ENCODE results near the gene CHRDL2.

CHRDL2 gene

GRCh38 chr11:74710281-74710938 lies 20.8 kb downstream of the CHRDL2 start:
- DNase-seq, result no peak

DNA sequence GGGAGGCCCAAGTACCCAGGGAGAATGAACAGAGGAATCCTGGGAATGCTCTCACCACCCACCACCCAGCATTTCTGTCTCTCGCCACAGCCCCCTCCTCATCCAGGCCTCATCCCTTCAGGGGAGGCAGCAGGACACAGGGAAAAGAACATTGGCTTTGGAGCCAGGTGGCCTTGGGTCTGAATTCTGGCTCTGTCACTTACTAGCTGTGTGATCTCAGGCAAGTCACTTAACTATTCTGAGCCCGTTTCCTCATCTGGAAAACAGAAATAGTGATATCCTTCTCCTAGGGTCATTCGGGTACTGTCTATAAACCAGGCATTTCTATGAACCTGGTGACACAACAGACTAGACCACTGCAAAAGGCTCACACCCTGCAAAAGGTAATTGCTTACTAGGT lies 22.1 kb downstream of the CHRDL2 start:
- DNase-seq, result no peak

DNA sequence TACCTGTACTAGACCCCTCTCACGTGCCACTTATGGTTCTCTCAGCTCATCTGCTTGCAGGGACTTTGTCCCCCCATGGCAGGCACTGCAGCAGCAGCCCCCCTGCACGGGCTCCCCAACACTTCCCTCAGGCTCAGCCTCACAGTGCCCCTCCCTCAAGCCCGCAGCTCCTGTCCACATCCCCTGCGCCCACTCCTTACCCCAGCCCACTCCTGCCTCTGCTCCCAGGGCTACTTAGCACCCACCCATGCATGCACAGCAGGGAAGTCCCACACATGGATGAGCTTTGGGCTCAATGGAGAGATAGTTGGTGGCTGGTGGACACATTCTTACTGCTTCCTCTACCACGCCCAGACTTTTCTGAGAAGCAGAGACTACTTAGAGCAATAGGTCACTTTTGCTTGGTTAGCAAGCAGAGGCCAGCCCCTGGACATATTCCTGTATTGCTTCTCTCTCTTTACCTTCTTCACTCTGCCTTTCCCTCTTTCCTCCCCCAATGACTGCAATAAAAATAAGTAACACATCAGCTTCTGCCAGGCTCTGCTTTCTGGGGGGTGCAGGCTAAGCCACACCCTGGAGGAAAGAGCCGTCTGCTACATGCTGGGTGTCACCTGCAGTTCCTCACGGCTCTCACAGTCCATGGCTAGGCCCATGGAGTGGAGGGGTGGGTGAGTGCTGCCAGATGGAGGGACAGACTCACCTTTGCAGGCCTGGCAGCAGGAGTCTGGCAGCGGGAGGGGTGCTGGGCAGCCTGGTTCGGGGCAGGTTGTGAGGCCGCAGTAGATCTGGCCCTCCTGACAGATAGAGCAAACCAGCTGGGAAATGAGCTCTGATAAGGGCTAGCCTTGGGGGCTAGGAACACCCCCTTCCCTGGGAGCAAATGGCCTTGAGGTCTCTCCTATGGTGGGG lies 23.4 kb downstream of the CHRDL2 start:
- DNase-seq, result no peak

- no peak for DNase-seq
Observed at GRCh38 chr11:74707182-74707581, 24.0 kb downstream of the CHRDL2 start.

GRCh38 chr11:74703211-74703610 lies 28.0 kb downstream of the CHRDL2 start:
- DNase-seq, result no peak

DNA sequence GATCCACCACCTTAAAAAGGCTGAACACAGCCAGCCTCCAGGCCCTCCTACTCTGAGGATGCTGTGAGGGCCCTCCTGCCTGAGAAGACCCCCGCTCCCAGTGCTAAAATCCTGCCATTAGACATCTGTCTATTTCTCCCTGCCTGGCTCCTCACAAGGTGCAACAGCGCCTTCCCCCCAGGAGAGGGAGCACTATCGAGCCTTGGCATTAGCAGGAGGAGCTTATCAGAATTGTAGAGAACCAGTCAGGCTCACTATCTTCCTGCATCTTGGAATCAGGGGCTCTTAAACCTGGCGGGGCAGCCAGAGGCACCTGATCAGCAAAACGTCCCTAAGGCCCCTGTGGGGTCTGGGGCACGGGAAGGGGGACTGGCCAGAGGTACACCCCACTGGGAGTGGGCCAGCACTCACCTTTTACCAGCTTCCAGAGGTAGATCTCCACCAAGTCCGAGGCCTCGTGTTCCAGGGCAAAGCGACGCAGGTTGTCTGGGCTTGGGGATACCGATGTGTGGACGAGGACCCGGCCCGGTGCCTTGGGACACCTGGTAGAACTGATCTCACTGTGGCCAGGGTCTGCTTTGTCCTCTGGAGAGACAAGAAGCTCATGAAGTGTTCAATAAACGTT lies 28.7 kb downstream of the CHRDL2 start:
- DNase-seq, result peak; percentile 26

- no peak for DNase-seq
Observed at GRCh38 chr11:74701351-74701750, 29.9 kb downstream of the CHRDL2 start.

- DNase-seq, result no peak
Observed at GRCh38 chr11:74699615-74700396, 31.4 kb downstream of the CHRDL2 start.

- no peak for DNase-seq
Observed at GRCh38 chr11:74697722-74698121, 33.5 kb downstream of the CHRDL2 start.

DNA sequence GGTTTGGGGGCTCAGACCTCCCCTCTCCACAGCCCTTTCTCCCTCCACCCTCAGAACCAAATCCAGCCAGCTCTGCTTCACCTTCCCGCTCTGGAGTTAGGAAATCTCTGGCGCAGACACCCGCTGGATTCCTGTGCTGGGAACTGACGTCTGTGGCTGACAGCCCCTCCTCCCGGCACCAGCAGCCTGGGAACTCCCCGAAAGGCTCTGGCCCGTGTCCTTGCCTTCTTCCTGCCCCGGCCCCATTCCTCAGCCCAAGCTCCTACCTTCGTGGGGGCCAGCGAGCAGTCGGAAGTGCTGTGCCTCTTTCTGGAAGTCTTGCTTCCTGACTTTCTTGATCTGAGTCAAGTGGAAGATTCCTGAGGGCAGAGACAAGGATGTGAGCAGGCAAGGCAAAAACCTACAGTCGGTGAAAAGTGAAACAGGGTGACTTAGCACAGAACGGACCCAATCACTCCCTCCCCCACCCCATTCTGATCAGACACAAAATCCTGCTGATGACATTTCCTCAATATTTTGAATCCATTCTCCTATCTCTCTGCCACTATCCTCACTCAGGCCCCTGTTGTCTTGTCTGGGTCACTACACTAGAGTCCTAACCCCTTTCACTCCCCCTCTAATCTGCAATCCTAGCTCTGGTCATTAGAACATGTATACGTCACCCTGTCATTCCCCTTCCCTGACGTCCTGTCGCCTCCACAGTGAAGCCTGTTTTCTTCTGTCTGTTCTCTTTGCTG lies 34.1 kb downstream of the CHRDL2 start:
- DNase-seq, result no peak

GRCh38 chr11:74696500-74696899 lies 34.7 kb downstream of the CHRDL2 start:
- no peak for DNase-seq

DNA sequence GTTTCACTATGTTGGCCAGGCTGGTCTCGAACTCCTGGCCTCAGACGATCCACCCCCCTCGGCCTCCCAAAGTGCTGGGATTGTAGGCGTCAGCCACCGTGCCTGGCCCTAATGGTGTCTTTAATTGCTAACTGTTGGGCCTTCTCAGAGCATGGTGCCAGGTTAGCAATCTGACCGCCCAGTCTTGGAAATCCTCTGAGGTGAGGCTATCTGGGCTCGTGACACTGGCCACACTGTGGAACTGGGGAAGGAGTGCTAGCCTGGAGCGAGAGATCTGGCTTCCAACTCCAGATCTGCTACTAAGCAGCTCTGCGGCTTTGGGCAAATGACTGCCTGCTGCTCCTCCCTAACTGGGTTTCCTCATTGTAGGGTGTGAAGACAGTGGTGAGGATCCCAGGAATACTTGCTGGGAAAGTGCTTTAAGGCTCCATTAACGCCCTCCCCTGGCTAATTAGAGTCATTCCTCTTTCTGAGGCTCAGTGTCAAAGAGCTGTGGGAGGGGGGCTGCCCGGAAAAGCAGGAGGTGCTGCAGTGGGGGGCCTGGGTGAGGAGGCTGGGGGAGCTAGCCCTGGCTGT lies 35.4 kb downstream of the CHRDL2 start:
- no peak for DNase-seq

DNA sequence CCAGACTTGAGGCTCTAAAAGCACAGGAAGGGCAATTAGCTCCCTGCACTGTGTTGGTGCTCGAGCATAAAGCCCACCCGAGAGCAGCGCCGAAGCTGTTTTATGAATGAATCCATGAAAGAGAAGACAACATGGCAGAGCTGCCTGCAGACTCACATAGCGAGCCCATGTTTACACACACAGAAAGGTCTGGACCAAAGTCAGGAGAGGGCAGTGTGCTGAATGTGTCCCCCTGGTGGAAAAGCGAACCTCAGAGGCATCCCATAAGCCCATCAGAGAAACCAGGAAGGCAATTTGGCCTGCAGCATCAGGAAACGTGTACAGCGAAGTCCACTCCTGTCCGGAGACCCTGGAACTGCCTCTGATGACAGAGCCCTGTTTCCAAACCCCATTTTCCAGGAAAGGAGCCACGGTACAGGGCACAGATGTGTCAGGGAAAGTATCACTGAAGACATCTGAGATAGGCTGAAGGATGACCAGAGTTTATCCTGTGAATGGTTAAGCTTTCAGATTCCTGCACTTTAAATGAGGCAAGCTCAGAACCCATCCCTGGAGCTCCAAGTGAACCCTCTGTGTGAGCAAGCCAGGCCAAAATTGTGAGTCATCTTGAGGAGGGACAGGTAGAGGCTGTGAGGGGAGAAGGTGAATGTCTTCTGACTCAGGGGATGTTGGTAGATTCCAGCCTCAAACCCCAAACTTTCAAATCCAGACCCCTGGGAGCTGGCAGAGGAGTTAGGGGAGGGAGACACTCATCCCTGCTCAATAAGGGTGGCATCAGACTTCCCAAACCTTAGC lies 36.9 kb downstream of the CHRDL2 start:
- no peak for DNase-seq

DNA sequence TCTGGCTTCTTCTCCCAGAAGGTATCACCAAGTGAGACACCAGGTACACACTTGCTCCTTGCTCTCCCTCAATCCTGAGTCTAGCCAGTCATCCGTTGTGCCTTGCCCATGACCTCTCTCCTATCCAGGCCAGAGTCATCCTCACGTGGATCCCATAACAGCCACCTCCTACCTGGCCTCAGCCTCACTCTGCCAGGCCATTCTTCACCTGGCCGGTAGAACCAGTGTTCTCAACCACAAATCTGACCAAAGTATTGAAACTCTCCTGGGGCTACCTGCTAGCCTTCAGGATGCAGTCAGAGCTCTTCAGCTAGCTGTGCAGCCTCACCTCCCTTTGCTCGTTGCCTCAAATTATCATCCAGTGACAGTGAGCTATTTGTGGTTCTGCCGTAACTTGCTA lies 37.7 kb downstream of the CHRDL2 start:
- no peak for DNase-seq

DNA sequence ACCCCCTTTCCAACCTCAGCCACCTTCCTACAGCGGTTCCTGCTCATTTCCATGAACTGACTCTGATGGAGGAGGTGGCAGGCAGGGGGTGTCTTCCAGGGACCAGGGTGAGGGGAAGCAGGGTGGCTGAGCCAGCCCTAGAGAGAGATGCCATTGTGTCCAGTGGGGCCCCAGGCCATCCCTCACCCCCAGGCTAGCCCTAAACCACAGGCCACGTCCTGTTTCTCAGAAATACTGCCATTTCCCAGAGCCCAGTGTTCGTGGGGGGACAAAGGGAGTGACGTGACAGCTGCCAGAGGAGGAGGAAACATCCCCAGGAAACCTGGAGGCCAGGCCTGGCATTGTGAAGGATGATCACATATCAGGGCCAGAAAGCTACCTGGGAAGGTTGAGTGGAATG lies 39.5 kb downstream of the CHRDL2 start:
- no peak for DNase-seq

DNA sequence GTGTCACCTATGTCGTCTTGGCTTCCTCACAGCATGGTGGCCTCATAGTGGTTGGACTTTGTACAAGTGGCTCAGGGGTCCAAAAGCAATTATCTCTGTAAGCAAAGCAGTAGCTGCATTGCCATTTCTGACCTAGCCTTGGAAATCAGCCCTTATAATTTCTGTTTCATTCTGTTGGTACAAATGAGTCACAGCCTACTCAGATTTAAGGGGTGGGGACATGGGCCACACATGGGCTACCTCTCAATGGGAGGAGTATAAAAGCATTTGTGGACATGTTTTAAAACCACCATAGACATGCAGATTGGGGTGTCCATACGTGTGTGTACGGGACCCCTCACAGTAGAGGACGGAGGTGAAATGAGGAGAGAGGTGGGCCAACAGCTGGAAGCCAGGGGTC lies 41.6 kb downstream of the CHRDL2 start:
- DNase-seq, result no peak

DNA sequence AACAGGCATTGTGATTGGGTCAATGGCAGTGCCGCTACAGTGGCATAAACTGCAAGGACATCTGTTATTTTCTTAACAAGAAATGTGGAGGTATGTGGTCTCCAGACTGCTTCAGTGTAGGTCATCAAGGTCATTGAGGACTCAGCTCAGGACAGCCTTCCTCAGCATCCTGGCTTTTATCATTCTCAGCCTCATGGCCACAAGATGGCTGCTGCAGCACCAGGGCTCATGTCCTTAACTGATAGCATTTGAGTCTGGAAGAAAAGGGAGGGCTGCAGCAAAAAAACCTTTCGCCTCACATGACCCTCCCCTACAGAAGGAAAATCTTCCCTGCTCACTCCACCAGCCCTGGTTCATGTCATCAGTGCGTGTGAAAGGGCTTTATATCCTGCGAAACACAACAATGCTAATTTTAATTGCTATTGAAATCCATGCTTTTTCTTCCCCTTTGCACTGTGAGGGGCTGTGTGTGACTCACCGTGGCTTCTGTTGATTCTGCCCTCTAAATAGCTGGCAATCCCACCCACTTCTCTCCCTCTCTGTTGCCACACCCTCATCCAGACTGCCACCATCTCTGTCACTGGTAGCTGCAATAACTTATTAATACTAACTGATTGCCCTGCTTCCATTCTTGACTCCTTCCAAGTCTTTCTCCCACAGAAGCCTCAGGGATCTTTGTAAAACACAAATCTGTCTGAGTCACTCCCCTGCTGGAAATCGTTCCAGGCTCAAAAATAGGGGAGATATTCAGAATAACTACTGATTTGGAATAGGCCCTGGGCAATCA lies 43.8 kb downstream of the CHRDL2 start:
- DNase-seq, result no peak

- no peak for DNase-seq
Observed at GRCh38 chr11:74686792-74687191, 44.4 kb downstream of the CHRDL2 start.

DNA sequence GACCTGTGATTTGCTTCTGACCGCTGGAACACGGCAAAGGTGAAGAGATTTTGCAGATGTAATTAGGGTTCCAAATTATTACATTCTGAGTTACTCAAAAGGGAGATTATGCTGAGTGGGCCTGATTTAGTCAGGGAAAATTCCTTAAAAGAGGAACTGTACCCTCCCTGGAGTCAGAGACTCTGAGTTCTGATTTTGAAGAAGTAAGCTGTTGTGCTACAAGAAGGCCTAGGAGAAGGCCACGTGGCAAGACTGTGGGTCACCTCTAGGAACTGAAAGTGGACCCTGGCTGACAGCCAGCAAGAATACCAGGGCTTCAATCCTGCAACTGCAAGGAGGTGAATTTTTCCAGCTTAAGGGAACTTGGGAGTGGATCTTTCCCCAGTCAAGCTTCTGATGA lies 45.3 kb downstream of the CHRDL2 start:
- DNase-seq, result no peak

DNA sequence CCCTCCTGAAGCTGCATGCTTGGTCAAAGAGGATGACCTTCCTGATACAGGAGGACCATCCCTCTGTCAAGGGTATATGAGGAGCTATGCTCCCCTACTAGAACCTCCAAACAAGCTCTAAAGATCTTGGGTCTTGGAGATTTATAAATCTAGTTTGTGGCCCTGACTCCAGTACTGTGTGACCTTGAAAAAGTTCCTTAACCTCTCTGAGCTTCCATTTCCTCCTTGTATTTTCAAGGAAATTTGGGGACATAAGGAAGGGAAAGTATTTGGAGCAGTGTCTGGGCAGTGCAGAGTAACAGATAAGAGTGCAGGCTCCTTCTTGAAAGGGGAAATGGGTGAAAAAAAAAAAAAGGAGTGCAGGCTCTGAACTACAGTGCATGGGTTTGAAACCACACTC lies 45.9 kb downstream of the CHRDL2 start:
- DNase-seq, result no peak

Data from NCI-H1092 (cell line).